ENCODE results near the gene PITPNM3. TPM values are rescaled to one million over a fixed set of nuclear protein-coding genes. Genes with fewer than 3 reads are reported as not detected.

The PITPNM3 gene
- total RNA-seq, 4 donors from 2014 or later = 0.13 to 0.87 (median 0.41) TPM

GRCh38 chr17:6502871-6503509, 53.4 kb downstream of the PITPNM3 start:
- DNase-seq (no peak), ATAC-seq (no peak)
- H3K4me1 ChIP-seq = no peaks in the 10 kb centered on the region
- in situ Hi-C loops (cut with MboI; ENCODE audit: low sequenced_read_pairs in 4 of 4) (no loop called here), intact Hi-C loops (cut with DNase I; ENCODE audit: low total_unique reads) (no loop called here)
- H3K36me3 ChIP-seq = no peaks in the 10 kb centered on the region
- H3K27ac ChIP-seq = no peak overlapping the region
- H3K9me3 ChIP-seq = no peaks in the 10 kb centered on the region
- no peaks in the 10 kb centered on the region for H3K27me3 ChIP-seq
- no peak overlapping the region for H3K4me3 ChIP-seq
- TF ChIP-seq CTCF (IDR thresholded peaks at IDR 0.05 in 4 of 5, conservative IDR thresholded peaks at IDR 0.05 in 1 of 5) = no peak
- no peak for TF ChIP-seq POLR2A (IDR thresholded peaks at IDR 0.05)

- no peak for ATAC-seq
- in situ Hi-C loops (cut with MboI; ENCODE audit: low sequenced_read_pairs in 4 of 4) = no loop called here
- no peak for DNase-seq
- TF ChIP-seq POLR2A (IDR thresholded peaks at IDR 0.05) (no peak), CTCF (IDR thresholded peaks at IDR 0.05 in 4 of 5, conservative IDR thresholded peaks at IDR 0.05 in 1 of 5) (no peak)
- Histone ChIP-seq H3K27ac (no peak overlapping the region), H3K9me3 (no peaks in the 10 kb centered on the region), H3K36me3 (no peaks in the 10 kb centered on the region), H3K4me1 (peaks cover 4 to 7% of the 10 kb centered on the region in 2 donors), H3K27me3 (no peaks in the 10 kb centered on the region), H3K4me3 (no peak overlapping the region)
- intact Hi-C loops (cut with DNase I; ENCODE audit: low total_unique reads) = no loop called here
These were observed 54.2 kb downstream of the PITPNM3 start for GRCh38 chr17:6502142-6502541.

- Histone ChIP-seq H3K4me1 (peaks cover 8 to 15% of the 10 kb centered on the region in 2 donors), H3K4me3 (no peak overlapping the region), H3K36me3 (no peaks in the 10 kb centered on the region), H3K27me3 (no peaks in the 10 kb centered on the region), H3K27ac (no peak overlapping the region), H3K9me3 (no peaks in the 10 kb centered on the region)
- no peak for TF ChIP-seq CTCF (IDR thresholded peaks at IDR 0.05 in 4 of 5, conservative IDR thresholded peaks at IDR 0.05 in 1 of 5)
- no peak for TF ChIP-seq POLR2A (IDR thresholded peaks at IDR 0.05)
- in situ Hi-C loops (cut with MboI; ENCODE audit: low sequenced_read_pairs in 4 of 4) = no loop called here
- no peak for ATAC-seq
- no peak for DNase-seq
- intact Hi-C loops (cut with DNase I; ENCODE audit: low total_unique reads) = no loop called here
These were observed 55.0 kb downstream of the PITPNM3 start for GRCh38 chr17:6501359-6501758.

- no peaks in the 10 kb centered on the region for H3K9me3 ChIP-seq
- H3K4me3 ChIP-seq = no peak overlapping the region
- ATAC-seq = no peak
- in situ Hi-C loops (cut with MboI; ENCODE audit: low sequenced_read_pairs in 4 of 4) (no loop called here), intact Hi-C loops (cut with DNase I; ENCODE audit: low total_unique reads) (no loop called here)
- no peak for DNase-seq
- peaks cover 8 to 16% of the 10 kb centered on the region in 2 donors for H3K4me1 ChIP-seq
- TF ChIP-seq POLR2A (IDR thresholded peaks at IDR 0.05) = no peak
- TF ChIP-seq CTCF (IDR thresholded peaks at IDR 0.05 in 4 of 5, conservative IDR thresholded peaks at IDR 0.05 in 1 of 5) = no peak
- no peak overlapping the region for H3K27ac ChIP-seq
- H3K27me3 ChIP-seq = no peaks in the 10 kb centered on the region
- no peaks in the 10 kb centered on the region for H3K36me3 ChIP-seq
These were observed 57.3 kb downstream of the PITPNM3 start for GRCh38 chr17:6498901-6499540.
